ENCODE results near the gene FKBP4. TPM values are rescaled to one million over a fixed set of nuclear protein-coding genes. Genes with fewer than 3 reads are reported as not detected.

FKBP4 gene
- total RNA-seq, 1 donor: 17.4 TPM

GRCh38 chr12:2812290-2813213 lies 17.8 kb downstream of the FKBP4 start, which contains the start of gene ITFG2:
ITFG2 (plus strand) TSS chr12:2812668; CDS start chr12:2812761, 93 bp downstream.
- H3K4me3 ChIP-seq (ENCODE audit: insufficient read depth, low read length): peak within 1 kb of the TSS; percentile 86
- peaks cover 5% of the 10 kb centered on the region for H3K36me3 ChIP-seq (ENCODE audit: insufficient read depth, low read length)
- no peaks in the 10 kb centered on the region for H4K20me1 ChIP-seq (ENCODE audit: insufficient read depth, low read length)
- H3K4me2 ChIP-seq (ENCODE audit: insufficient read depth, low read length): peak within 1 kb of the TSS; percentile 98
- peak; percentile 96 for DNase-seq (ENCODE audit: insufficient read length, low spot score, missing footprints)
- H3K27me3 ChIP-seq (ENCODE audit: insufficient read depth, low read length): no peaks in the 10 kb centered on the region
- no peak for TF ChIP-seq CTCF (IDR thresholded peaks at IDR 0.05; ENCODE audit: extremely low read depth, low read depth, low read length)
- peaks cover 31% of the 10 kb centered on the region for H3K79me2 ChIP-seq (ENCODE audit: insufficient read depth, low read length)
- H3K4me1 ChIP-seq (ENCODE audit: insufficient read depth, low read length): peaks cover 11% of the 10 kb centered on the region
- peak within 1 kb of the TSS; percentile 92 for H3K27ac ChIP-seq (ENCODE audit: low read depth, low read length)
- peak within 1 kb of the TSS; percentile 98 for H2AFZ ChIP-seq (ENCODE audit: low read length)
- no peaks in the 10 kb centered on the region for H3K9me3 ChIP-seq (ENCODE audit: low read depth, low read length)

GRCh38 chr12:2813214-2814185 lies 18.7 kb downstream of the FKBP4 start:
- peak; percentile 77 for TF ChIP-seq CTCF (IDR thresholded peaks at IDR 0.05; ENCODE audit: extremely low read depth, low read depth, low read length)
- Histone ChIP-seq H3K79me2 (ENCODE audit: insufficient read depth, low read length) (peaks cover 31% of the 10 kb centered on the region), H3K4me2 (ENCODE audit: insufficient read depth, low read length) (peak overlapping the region; percentile 98), H3K27ac (ENCODE audit: low read depth, low read length) (peak overlapping the region; percentile 92), H3K36me3 (ENCODE audit: insufficient read depth, low read length) (peaks cover 14% of the 10 kb centered on the region), H4K20me1 (ENCODE audit: insufficient read depth, low read length) (no peaks in the 10 kb centered on the region), H2AFZ (ENCODE audit: low read length) (peak overlapping the region; percentile 98), H3K9me3 (ENCODE audit: low read depth, low read length) (no peaks in the 10 kb centered on the region), H3K4me1 (ENCODE audit: insufficient read depth, low read length) (peaks cover 11% of the 10 kb centered on the region), H3K27me3 (ENCODE audit: insufficient read depth, low read length) (no peaks in the 10 kb centered on the region), H3K4me3 (ENCODE audit: insufficient read depth, low read length) (peak overlapping the region; percentile 86)
- DNase-seq (ENCODE audit: insufficient read length, low spot score, missing footprints): peak; percentile 86

GRCh38 chr12:2819810-2820209 lies 25.0 kb downstream of the FKBP4 start:
- Histone ChIP-seq H4K20me1 (ENCODE audit: insufficient read depth, low read length) (no peaks in the 10 kb centered on the region), H3K36me3 (ENCODE audit: insufficient read depth, low read length) (peaks cover 64% of the 10 kb centered on the region), H3K4me2 (ENCODE audit: insufficient read depth, low read length) (no peak overlapping the region), H3K27me3 (ENCODE audit: insufficient read depth, low read length) (no peaks in the 10 kb centered on the region), H3K4me3 (ENCODE audit: insufficient read depth, low read length) (no peak overlapping the region), H3K27ac (ENCODE audit: low read depth, low read length) (no peak overlapping the region), H3K4me1 (ENCODE audit: insufficient read depth, low read length) (no peaks in the 10 kb centered on the region), H2AFZ (ENCODE audit: low read length) (no peak overlapping the region), H3K79me2 (ENCODE audit: insufficient read depth, low read length) (peaks cover 13% of the 10 kb centered on the region), H3K9me3 (ENCODE audit: low read depth, low read length) (no peaks in the 10 kb centered on the region)
- TF ChIP-seq CTCF (IDR thresholded peaks at IDR 0.05; ENCODE audit: extremely low read depth, low read depth, low read length): no peak
- DNase-seq (ENCODE audit: insufficient read length, low spot score, missing footprints): no peak

Measured in osteoblast (primary cell).